HG03520 (cell line): Measurements from ENCODE around the gene CDKAL1.
"Not testable (repeated sequence)": the region's sequence is repeated elsewhere in the genome, so short reads cannot be mapped to it uniquely, and the experiment has no call there.

Source experiments
- ATAC-seq: cut with Tn5 transposase; IDR thresholded peaks from one replicate; pipeline ENCODE4 v1.9.1; 2021; ENCODE audit warnings: mild to moderate bottlenecking, moderate library complexity; ENCODE audit not compliant: unreplicated experiment

The CDKAL1 gene

GRCh38 chr6:20732896-20733295 lies 198.6 kb downstream of the CDKAL1 start:
- no peak for ATAC-seq

GRCh38 chr6:20737912-20738311 lies 203.7 kb downstream of the CDKAL1 start:
- no peak for ATAC-seq

GRCh38 chr6:20740088-20740487 lies 205.8 kb downstream of the CDKAL1 start:
- ATAC-seq, result no peak

- ATAC-seq, result no peak
Observed at GRCh38 chr6:20740727-20741126, 206.5 kb downstream of the CDKAL1 start.

DNA sequence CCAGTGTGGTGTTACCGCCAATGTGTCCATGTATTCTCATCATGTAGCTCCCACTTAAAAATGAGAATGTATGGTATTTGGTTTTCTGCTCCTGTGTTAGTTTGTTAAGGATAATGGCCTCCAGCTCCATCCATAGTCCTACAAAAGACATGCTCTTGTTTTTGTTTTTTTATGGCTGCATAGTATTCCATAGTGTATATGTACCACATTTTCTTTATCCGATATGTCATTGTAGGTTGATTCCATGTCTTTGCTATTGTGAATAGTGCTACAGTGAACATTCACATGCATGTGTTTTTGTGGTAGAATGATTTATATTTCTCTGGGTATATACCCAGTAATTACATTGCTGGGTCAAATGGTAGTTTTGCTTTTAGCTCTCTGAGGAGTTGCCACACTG lies 207.2 kb downstream of the CDKAL1 start:
- no peak for ATAC-seq

DNA sequence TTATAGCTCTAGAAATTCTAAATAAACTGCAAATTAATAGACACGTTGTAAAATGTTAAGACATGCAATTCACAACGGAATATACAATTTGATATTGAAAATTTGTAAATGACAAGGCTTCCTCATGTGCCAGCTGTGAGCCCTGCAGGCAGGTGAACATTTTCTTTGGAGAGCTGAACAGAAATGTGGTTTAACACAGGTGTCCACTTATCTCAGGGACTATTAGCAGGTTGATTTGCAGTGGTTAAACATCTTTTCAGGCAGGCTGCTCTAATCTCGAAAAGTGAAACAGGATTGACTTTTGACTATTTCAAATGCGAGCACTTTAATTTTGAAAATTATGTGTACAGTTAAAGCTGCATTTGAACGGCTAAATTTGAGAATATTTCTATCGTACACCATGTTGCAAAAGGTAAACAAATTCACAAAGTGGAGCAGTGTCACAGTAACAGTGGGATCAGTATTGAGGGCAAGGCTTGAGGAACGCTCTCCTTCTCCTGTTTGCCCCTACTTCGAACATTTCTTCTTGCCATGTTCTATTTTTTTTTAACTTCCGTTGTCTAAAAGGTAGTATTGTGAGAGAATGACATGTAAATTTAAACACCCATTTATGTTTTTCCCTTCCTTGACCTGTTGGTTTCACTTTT lies 210.8 kb downstream of the CDKAL1 start:
- ATAC-seq, result no peak

DNA sequence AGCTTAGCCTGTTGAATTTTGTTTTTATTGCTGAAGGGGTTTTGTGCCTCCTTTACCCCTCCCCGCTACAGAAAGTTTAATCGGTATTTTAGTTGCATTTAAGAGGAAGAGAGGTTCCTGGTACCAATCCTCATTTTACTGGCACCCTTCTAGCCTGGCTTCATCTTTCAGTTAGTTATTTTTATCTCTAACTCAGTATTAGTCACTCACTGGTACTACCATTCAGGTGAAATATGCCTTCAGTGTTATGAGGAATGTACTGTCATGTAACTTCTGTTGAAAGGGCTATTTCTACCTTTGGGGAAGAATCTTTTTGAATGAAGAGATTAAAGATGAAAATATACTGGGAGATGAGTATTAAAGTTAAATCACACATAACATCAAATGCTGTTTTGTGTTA lies 211.8 kb downstream of the CDKAL1 start:
- ATAC-seq, result no peak

DNA sequence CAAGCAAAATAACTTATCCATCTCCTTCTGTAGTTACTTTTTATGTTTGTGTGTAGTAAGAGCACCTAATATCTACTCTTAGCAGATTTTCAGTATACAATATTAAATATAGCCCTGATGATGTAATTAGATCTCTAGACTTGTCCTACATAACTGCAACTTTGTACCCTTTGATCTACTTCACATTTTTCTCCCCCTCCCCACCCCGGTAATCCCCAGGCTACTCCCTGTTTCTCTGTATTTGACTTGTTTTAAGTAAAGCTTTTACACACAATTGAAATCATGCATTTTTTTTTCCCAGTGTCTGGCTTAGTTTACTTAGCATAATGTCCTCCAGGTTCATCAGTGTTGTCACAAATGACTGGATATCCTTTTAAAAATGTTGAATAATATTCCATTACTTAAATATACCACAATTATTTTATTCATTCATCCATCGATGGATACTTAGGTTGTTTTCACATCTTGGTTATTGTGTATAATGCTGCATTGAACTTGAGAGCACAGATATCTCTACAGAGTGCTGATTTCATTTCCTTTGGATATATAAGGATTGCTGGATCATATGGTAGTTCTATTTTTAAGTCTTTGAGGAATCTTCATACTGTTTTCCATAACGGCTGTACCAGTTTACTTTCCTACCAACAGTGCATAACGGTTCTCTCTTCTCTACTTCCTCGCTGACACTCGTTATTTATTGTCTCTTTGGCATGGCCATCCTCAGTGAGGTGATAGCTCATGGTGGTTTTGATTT lies 212.7 kb downstream of the CDKAL1 start:
- ATAC-seq, result no peak

DNA sequence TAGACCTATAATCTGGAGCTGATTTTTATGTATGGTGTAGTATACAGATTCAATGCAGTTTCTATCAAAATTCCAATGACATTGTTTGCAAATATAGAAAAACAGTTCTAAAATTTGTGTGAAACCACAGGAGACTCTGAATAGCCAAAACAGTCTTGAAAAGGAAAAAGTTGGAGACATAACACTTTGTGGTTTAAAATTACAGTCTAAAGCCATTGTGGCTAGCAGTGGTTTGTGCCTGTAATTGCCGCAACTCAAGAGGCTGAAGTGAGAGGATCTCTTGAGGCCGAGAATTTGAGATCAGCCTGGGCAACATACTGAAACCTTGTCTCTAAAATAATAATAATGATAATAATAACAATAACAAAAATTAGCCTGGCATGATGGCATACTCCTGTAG lies 213.7 kb downstream of the CDKAL1 start:
- no peak for ATAC-seq

GRCh38 chr6:20751293-20751935 lies 217.2 kb downstream of the CDKAL1 start:
- ATAC-seq, result no peak

DNA sequence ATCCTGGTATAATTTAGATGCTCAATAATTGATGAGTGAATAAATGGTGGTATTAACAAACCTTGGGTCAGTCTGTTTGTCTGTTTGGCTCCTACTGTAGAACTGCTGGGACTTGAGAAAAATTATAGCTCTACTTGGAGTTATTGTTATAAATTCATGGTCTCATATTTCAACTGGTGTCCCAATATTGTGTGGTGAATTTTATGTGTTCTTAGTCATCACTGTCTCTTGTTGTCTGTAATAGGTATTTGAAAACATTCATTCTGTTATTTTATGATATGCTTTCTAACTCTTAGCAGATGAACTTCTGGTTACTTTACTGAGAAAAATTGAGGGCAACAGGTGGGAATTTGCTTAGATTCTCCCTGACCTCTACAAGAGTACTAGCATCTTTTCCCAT lies 221.4 kb downstream of the CDKAL1 start:
- ATAC-seq, result no peak

DNA sequence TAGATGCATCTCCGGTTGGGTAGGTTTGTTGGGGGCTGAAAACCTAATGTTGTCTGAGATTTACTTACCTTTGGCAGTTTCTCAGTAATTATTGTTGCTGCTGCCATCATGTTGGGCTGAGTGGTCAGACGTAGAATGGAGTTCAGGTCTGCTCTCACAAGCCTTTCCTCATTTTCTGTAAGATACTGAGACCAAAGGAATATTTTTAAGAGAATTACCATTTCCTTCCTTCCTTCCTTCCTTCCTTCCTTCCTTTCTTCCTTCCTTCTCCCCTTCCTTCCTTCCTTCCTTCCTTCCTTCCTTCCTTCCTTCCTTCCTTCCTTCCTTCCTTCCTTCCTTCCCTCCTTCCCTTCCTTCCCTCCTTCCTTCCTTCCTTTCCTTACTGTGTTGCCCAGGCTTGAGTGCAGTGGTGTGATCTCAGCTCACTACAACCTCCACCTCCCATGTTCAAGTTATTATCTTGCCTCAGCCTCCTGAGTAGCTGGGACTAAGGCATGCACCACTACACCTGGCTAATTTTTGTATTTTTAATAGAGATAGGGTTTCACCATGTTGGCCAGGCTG lies 222.4 kb downstream of the CDKAL1 start:
- ATAC-seq, result not testable (repeated sequence)

DNA sequence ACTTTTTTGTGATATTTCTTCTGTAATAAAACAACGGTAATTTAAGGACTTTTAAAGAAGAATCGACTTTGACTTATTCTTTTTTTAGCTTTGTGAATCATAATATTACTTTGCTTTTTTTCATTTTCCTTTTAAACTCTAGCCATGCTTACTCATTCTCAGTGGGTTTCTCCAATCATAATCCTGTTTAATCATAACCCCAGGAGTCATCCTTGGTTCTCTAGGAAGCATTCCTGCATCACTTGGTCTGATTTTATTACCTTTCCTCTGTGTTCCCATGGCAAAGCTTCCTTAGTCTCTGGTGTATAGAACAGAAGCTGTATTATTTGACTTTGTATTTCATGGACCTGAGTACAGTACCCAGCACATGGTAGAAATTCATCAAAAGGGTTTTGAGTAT lies 223.5 kb downstream of the CDKAL1 start:
- no peak for ATAC-seq

- ATAC-seq, result no peak
Observed at GRCh38 chr6:20763296-20763695, 229.0 kb downstream of the CDKAL1 start.

DNA sequence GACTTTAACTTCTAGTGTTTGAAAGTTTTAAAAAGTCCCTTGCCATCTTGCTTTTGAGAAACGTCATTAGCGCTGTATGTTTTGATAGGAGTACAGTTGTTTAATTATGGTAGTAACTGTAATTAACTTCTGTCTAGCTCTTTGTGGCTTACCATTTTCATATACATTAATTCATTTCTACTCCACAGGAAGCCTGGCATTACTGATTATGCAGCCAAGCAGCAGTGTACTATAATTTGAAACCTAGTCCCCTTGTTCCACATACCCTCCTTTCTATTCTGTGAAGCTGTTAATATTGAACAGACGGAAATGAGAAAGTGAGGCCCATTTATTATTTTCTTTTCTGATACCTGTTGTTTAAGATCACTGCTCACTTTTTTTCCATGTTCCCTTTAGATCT lies 235.4 kb downstream of the CDKAL1 start:
- ATAC-seq, result no peak

- ATAC-seq, result no peak
Observed at GRCh38 chr6:20770773-20771172, 236.5 kb downstream of the CDKAL1 start.

GRCh38 chr6:20771409-20771808 lies 237.2 kb downstream of the CDKAL1 start:
- ATAC-seq, result no peak

DNA sequence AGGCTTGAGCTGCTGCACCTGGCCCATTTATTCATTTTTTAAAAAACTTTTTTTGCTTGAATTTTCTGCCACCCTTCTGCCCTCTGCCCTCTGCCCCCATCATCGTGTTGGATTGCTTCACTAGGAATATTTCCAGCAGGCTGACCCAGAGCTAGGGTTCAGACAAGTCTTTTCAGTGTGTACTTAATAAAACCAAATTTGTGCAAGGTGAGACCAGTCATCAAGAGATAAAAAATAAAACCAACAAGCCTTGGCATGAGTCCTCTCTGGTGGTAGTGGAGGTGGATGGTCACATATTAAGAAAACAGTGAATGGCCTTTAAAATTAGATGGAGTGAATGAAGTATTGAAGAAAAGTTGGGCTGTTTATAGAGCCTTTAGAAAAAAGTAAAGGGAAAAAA lies 239.6 kb downstream of the CDKAL1 start:
- ATAC-seq, result no peak

DNA sequence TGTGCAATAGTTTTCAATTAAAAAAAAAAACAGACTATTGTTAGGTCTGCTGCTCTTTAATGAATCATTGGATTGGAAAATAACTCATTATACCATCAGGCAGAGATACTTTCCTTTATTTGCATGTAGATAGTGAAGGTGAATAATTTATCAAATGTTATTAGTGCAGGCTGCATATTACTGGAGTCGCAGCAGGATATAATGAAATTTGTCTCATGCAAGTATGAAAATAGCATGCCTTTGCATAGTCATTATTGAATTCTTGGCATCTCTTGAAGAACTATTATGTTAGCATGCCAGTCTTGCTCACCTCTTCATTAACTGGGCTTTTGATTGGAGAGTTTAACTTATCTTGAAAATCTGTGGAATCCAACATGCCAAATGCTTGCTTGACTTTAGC lies 241.7 kb downstream of the CDKAL1 start:
- no peak for ATAC-seq

- no peak for ATAC-seq
Observed at GRCh38 chr6:20777801-20778200, 243.5 kb downstream of the CDKAL1 start.

GRCh38 chr6:20778459-20778858 lies 244.2 kb downstream of the CDKAL1 start:
- no peak for ATAC-seq

- no peak for ATAC-seq
Observed at GRCh38 chr6:20778912-20779311, 244.7 kb downstream of the CDKAL1 start.
